Measurements from ENCODE around the gene EXOC2. TPM values are rescaled to one million over a fixed set of nuclear protein-coding genes. Genes with fewer than 3 reads are reported as not detected.

The EXOC2 gene
- total RNA-seq, 1 experiment from 2014 or later = 24.5 TPM

DNA sequence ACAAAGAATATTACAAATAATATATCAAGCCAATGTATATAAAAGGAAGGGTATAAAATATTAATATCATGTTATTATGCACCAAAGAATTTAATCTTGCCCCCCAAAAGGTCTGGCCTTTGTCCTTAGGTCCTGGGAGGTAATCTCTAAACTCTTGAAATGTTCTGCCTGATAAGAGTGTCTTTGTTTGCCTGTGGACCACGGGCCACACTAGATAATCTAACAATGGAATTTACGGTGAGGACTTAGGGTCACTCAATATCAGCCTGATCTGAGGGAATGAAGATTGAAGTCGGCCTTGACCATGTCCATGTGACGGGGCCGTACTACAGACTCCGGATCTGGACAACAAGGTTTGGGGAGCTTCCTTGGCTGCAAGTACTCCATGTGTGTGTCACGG is 79.0 kb downstream of the EXOC2 start:
- Histone ChIP-seq H4K20me1 (ENCODE audit: insufficient read depth) (no peaks in the 10 kb centered on the region), H3K36me3 (ENCODE audit: control insufficient read depth in 1 of 2, insufficient read depth in 2 of 2, low read length in 2 of 2) (peaks cover 0 to 2% of the 10 kb centered on the region in 2 experiments; a peak in 1 of 4 replicates), H3K79me2 (ENCODE audit: insufficient read depth, low read length) (no peaks in the 10 kb centered on the region), H3K9me2 (ENCODE audit: insufficient read depth) (no peaks in the 10 kb centered on the region), H3K27ac (ENCODE audit: low read depth, low read length) (no peak overlapping the region), H3K9ac (ENCODE audit: low read length) (no peak overlapping the region), H2AFZ (ENCODE audit: low read depth, low read length, poor library complexity, severe bottlenecking) (no peak overlapping the region), H3K4me3 (replicated peaks in 1 of 2; ENCODE audit: low read depth in 1 of 2, low read length in 2 of 2) (no peak overlapping the region), H3K27me3 (ENCODE audit: insufficient read depth, low read length) (no peaks in the 10 kb centered on the region), H3K9me3 (ENCODE audit: control insufficient read depth in 1 of 2, insufficient read depth in 1 of 2, low read depth in 1 of 2, low read length in 2 of 2) (no peaks in the 10 kb centered on the region), H3K4me2 (ENCODE audit: low read length) (no peak overlapping the region), H3K4me1 (ENCODE audit: control insufficient read depth in 1 of 2, insufficient read depth in 2 of 2, low read length in 2 of 2) (no peaks in the 10 kb centered on the region)
- DNase-seq (ENCODE audit: low read depth, low spot score) = no peak
- ChIA-PET POLR2A (no interaction called here), RAD21 (ENCODE audit: low non-redundant PET in 1 of 2, low total read pairs in 2 of 2, uncharacterized antibody in 2 of 2, unreplicated experiment in 2 of 2) (no interaction called here), CTCF (no interaction called here)
- TF ChIP-seq SP1 (IDR thresholded peaks at IDR 0.05; ENCODE audit: low read depth) (no peak), CBX3 (IDR thresholded peaks at IDR 0.05; ENCODE audit: low read depth) (no peak), CEBPB (IDR thresholded peaks at IDR 0.05; ENCODE audit: low read depth) (no peak), YY1 (IDR thresholded peaks at IDR 0.05; ENCODE audit: extremely low read depth, insufficient replicate concordance, low read depth, low read length) (no peak), ZNF274 (IDR thresholded peaks at IDR 0.05; ENCODE audit: low read depth, low read length) (no peak), FOSL1 (IDR thresholded peaks at IDR 0.05; ENCODE audit: low read depth) (no peak), POLR2AphosphoS5 (IDR thresholded peaks at IDR 0.05; ENCODE audit: low read depth, low read length) (no peak), EZH2 (IDR thresholded peaks at IDR 0.05) (no peak), ELF1 (IDR thresholded peaks at IDR 0.05; ENCODE audit: borderline replicate concordance, low read depth) (no peak), SRF (IDR thresholded peaks at IDR 0.05; ENCODE audit: low read depth) (no peak), SIN3A (IDR thresholded peaks at IDR 0.05; ENCODE audit: low read depth) (no peak), RAD21 (IDR thresholded peaks at IDR 0.05; ENCODE audit: low read depth) (no peak), EGR1 (IDR thresholded peaks at IDR 0.05; ENCODE audit: low read depth) (no peak), TCF7L2 (IDR thresholded peaks at IDR 0.05; ENCODE audit: borderline replicate concordance, extremely low read depth, insufficient read depth, insufficient read length) (no peak), EZH2phosphoT487 (IDR thresholded peaks at IDR 0.05; ENCODE audit: borderline replicate concordance) (no peak)
- TF ChIP-seq, protein P1, sequence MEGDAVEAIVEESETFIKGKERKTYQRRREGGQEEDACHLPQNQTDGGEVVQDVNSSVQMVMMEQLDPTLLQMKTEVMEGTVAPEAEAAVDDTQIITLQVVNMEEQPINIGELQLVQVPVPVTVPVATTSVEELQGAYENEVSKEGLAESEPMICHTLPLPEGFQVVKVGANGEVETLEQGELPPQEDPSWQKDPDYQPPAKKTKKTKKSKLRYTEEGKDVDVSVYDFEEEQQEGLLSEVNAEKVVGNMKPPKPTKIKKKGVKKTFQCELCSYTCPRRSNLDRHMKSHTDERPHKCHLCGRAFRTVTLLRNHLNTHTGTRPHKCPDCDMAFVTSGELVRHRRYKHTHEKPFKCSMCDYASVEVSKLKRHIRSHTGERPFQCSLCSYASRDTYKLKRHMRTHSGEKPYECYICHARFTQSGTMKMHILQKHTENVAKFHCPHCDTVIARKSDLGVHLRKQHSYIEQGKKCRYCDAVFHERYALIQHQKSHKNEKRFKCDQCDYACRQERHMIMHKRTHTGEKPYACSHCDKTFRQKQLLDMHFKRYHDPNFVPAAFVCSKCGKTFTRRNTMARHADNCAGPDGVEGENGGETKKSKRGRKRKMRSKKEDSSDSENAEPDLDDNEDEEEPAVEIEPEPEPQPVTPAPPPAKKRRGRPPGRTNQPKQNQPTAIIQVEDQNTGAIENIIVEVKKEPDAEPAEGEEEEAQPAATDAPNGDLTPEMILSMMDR (IDR thresholded peaks at IDR 0.05 in 2 of 3, conservative IDR thresholded peaks at IDR 0.05 in 1 of 3; ENCODE audit: borderline replicate concordance in 1 of 3, insufficient read depth in 1 of 3, low read depth in 2 of 3, low read length in 2 of 3) = no peak
- TF ChIP-seq, protein P2, sequence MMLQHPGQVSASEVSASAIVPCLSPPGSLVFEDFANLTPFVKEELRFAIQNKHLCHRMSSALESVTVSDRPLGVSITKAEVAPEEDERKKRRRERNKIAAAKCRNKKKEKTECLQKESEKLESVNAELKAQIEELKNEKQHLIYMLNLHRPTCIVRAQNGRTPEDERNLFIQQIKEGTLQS (IDR thresholded peaks at IDR 0.05) = no peak
- TF ChIP-seq, protein P3, sequence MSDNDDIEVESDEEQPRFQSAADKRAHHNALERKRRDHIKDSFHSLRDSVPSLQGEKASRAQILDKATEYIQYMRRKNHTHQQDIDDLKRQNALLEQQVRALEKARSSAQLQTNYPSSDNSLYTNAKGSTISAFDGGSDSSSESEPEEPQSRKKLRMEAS (IDR thresholded peaks at IDR 0.05) = no peak
- TF ChIP-seq, protein P4, sequence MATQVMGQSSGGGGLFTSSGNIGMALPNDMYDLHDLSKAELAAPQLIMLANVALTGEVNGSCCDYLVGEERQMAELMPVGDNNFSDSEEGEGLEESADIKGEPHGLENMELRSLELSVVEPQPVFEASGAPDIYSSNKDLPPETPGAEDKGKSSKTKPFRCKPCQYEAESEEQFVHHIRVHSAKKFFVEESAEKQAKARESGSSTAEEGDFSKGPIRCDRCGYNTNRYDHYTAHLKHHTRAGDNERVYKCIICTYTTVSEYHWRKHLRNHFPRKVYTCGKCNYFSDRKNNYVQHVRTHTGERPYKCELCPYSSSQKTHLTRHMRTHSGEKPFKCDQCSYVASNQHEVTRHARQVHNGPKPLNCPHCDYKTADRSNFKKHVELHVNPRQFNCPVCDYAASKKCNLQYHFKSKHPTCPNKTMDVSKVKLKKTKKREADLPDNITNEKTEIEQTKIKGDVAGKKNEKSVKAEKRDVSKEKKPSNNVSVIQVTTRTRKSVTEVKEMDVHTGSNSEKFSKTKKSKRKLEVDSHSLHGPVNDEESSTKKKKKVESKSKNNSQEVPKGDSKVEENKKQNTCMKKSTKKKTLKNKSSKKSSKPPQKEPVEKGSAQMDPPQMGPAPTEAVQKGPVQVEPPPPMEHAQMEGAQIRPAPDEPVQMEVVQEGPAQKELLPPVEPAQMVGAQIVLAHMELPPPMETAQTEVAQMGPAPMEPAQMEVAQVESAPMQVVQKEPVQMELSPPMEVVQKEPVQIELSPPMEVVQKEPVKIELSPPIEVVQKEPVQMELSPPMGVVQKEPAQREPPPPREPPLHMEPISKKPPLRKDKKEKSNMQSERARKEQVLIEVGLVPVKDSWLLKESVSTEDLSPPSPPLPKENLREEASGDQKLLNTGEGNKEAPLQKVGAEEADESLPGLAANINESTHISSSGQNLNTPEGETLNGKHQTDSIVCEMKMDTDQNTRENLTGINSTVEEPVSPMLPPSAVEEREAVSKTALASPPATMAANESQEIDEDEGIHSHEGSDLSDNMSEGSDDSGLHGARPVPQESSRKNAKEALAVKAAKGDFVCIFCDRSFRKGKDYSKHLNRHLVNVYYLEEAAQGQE (IDR thresholded peaks at IDR 0.05; ENCODE audit: low read depth) = no peak
- TF ChIP-seq, protein P5, sequence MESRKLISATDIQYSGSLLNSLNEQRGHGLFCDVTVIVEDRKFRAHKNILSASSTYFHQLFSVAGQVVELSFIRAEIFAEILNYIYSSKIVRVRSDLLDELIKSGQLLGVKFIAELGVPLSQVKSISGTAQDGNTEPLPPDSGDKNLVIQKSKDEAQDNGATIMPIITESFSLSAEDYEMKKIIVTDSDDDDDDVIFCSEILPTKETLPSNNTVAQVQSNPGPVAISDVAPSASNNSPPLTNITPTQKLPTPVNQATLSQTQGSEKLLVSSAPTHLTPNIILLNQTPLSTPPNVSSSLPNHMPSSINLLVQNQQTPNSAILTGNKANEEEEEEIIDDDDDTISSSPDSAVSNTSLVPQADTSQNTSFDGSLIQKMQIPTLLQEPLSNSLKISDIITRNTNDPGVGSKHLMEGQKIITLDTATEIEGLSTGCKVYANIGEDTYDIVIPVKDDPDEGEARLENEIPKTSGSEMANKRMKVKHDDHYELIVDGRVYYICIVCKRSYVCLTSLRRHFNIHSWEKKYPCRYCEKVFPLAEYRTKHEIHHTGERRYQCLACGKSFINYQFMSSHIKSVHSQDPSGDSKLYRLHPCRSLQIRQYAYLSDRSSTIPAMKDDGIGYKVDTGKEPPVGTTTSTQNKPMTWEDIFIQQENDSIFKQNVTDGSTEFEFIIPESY (IDR thresholded peaks at IDR 0.05; ENCODE audit: extremely low read depth, insufficient replicate concordance, low read length) = no peak
- BruUV-seq (replicated peaks) = no TSS peak
- ATAC-seq = no peak
- intact Hi-C loops (cut with micrococcal nuclease) = no loop called here

Measured in HCT116 (cell line).